ENCODE measurements around the gene NUP214.

GRCh38 chr9:131121346-131121745, 4.0 kb upstream of the NUP214 start:
- no peak for TF ChIP-seq CTCF (conservative IDR thresholded peaks at IDR 0.05; ENCODE audit: low read length)
- no peak for TF ChIP-seq EZH2phosphoT487 (IDR thresholded peaks at IDR 0.05; ENCODE audit: borderline replicate concordance, low read depth, low read length)

Measured in OCI-LY7 (cell line).